NB4 (cell line): Measurements from ENCODE around the gene TMED7.

Experiments
- CTCF ChIP-seq: IDR thresholded peaks from one replicate; pipeline ENCODE4 v1.5.1; 2012; ENCODE audit warnings: low read depth, low read length
- MYC ChIP-seq: IDR thresholded peaks from 2 replicates; pipeline ENCODE4 v1.6.1; 2011; ENCODE audit warnings: low read depth, low read length
- POLR2A ChIP-seq: IDR thresholded peaks from 2 replicates; pipeline ENCODE4 v1.6.1; 2011; ENCODE audit warnings: mild to moderate bottlenecking; ENCODE audit not compliant: insufficient read length; ENCODE audit errors: extremely low read depth
- TF ChIP-seq, protein P1 (sequence below): IDR thresholded peaks from 2 replicates; pipeline ENCODE4 v1.6.1; 2011; ENCODE audit warnings: low read depth, low read length

- no peak for TF ChIP-seq CTCF
- no peak for TF ChIP-seq POLR2A
- TF ChIP-seq MYC, result no peak
- TF ChIP-seq, protein P1, sequence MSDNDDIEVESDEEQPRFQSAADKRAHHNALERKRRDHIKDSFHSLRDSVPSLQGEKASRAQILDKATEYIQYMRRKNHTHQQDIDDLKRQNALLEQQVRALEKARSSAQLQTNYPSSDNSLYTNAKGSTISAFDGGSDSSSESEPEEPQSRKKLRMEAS, result no peak
These were observed 23.2 kb downstream of the TMED7 start for GRCh38 chr5:115602591-115603125.
